ENCODE results near the gene CD40LG. TPM values are rescaled to one million over a fixed set of nuclear protein-coding genes. Genes with fewer than 3 reads are reported as not detected.

CD40LG gene
- total RNA-seq, 6 donors from 2014 or later, result 0.60 to 1.1 (median 0.70) TPM; not detected in 2

GRCh38 chrX:136692271-136692670 lies 44.3 kb downstream of the CD40LG start:
- no peak for ATAC-seq (ENCODE audit: low FRiP score in 2 of 2)
- WGBS, 2 donors, result 78 to 100% methylated on average over 2 to 4 of the region's 4 CpGs
- TF ChIP-seq POLR2A (IDR thresholded peaks at IDR 0.05) (no peak), EP300 (IDR thresholded peaks at IDR 0.05) (no peak), POLR2AphosphoS5 (IDR thresholded peaks at IDR 0.05) (no peak), CTCF (IDR thresholded peaks at IDR 0.05) (no peak)
- no peak overlapping the region for H3K27ac ChIP-seq
- H3K9me3 ChIP-seq, result no peaks in the 10 kb centered on the region
- H3K4me3 ChIP-seq, result no peak overlapping the region
- H3K36me3 ChIP-seq, result peaks cover 0 to 8% (median 0%) of the 10 kb centered on the region in 4 donors
- no peaks in the 10 kb centered on the region for H3K4me1 ChIP-seq
- no peaks in the 10 kb centered on the region for H3K27me3 ChIP-seq
- no peak for DNase-seq

DNA sequence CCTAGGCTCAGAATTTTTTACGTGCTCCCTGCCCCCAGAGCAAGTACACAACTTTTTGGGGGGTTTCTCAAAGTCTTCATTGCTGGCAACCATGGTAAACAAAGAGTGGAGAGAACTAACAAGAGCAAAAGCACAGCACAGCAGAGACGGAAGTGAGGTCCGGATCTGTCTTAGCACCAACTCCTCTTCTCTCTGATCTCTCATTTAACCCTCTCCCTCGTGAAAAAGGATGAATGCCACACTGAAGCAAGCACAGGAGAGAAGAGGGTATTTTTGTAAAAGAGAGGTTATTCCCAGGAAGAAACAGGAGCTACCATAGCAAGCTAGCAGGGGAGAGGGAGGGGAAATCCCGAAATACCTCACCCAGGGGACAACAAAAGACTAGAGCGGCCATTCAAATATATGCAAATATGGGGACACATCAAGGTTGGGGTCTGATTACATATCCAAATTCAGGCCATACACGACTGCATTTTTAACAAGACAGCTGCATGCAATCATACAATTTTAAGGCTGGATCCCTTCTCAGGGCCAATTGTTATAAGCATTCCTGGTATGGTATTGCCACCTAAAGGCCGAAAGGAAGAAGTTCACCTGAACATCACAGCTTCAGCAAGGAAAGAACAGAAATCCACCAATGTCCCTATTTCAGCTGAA lies 46.6 kb downstream of the CD40LG start:
- ATAC-seq (ENCODE audit: low FRiP score in 2 of 2) (peak in 1 of 2 donors; percentile 55), DNase-seq (no peak)
- no peaks in the 10 kb centered on the region for H3K9me3 ChIP-seq
- H3K36me3 ChIP-seq, result no peaks in the 10 kb centered on the region
- TF ChIP-seq CTCF (IDR thresholded peaks at IDR 0.05), result peak; percentile 35 to 65 (median 54)
- no peak for TF ChIP-seq POLR2AphosphoS5 (IDR thresholded peaks at IDR 0.05)
- TF ChIP-seq POLR2A (IDR thresholded peaks at IDR 0.05), result no peak
- no peak for TF ChIP-seq EP300 (IDR thresholded peaks at IDR 0.05)
- no peak overlapping the region for H3K4me3 ChIP-seq
- no peaks in the 10 kb centered on the region for H3K4me1 ChIP-seq
- 39 to 56% methylated on average over 8 of the region's 8 CpGs for WGBS, 2 donors
- H3K27me3 ChIP-seq, result no peaks in the 10 kb centered on the region
- no peak overlapping the region for H3K27ac ChIP-seq

DNA sequence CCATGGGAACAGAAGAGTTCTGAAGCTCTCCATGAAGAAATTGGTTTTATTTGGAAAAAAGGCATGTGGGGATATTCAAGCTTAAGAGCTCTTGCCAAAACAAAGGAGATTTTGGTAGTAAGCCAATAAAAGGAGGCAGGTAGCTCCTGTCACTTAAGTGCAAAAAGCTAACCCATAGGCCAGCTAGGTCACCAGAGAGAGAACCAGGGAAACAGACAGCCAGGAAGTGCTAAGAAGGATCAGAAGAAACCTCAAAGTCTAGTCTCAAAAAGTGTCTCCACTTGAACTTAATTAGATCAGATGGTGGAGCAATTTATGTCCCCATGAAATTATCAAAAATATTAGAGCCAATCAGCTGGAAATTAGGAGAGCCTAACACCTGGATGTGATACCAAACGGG lies 49.2 kb downstream of the CD40LG start:
- ATAC-seq (ENCODE audit: low FRiP score in 2 of 2), result no peak
- WGBS, 2 donors, result 50 to 90% methylated on average over 1 of the region's 1 CpG
- no peak for DNase-seq
- no peak for TF ChIP-seq POLR2A (IDR thresholded peaks at IDR 0.05)
- TF ChIP-seq POLR2AphosphoS5 (IDR thresholded peaks at IDR 0.05), result no peak
- TF ChIP-seq CTCF (IDR thresholded peaks at IDR 0.05), result no peak
- TF ChIP-seq EP300 (IDR thresholded peaks at IDR 0.05), result no peak
- Histone ChIP-seq H3K27me3 (no peaks in the 10 kb centered on the region), H3K4me1 (no peaks in the 10 kb centered on the region), H3K9me3 (no peaks in the 10 kb centered on the region), H3K36me3 (no peaks in the 10 kb centered on the region), H3K4me3 (no peak overlapping the region), H3K27ac (no peak overlapping the region)

DNA sequence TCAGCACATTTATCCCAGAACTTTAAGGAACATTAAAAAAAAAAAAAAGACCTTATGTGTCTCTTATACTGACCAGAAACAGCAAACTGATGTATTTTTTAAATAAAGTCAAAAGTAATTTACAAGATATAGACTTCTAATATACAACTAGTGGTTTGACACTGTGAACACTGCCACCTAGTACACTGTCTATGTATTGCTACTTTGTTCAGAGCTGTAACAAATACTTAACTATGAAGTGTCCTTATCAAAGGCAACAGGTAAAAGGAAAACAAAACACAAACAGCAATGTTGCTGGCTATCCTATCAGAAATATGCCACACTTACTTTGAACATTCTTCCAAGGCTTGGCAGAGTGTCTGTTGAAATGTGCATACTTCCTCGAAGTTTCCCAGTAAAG lies 60.4 kb downstream of the CD40LG start:
- H3K4me3 ChIP-seq, result no peak overlapping the region
- no peak overlapping the region for H3K27ac ChIP-seq
- H3K9me3 ChIP-seq, result no peaks in the 10 kb centered on the region
- TF ChIP-seq POLR2AphosphoS5 (IDR thresholded peaks at IDR 0.05), result no peak
- peak in 4 of 6 experiments; percentile 20 to 38 (median 26) for TF ChIP-seq CTCF (IDR thresholded peaks at IDR 0.05)
- peaks cover 0 to 21% (median 3%) of the 10 kb centered on the region in 4 donors for H3K36me3 ChIP-seq
- no peaks in the 10 kb centered on the region for H3K4me1 ChIP-seq
- ATAC-seq (ENCODE audit: low FRiP score in 2 of 2) (no peak), DNase-seq (no peak)
- WGBS, 2 donors, result 44 to 67% methylated on average over 1 of the region's 1 CpG
- H3K27me3 ChIP-seq, result no peaks in the 10 kb centered on the region

Other genes starting within 250 kb of the CD40LG start
- not detected for gene BRS3, start 160.2 kb upstream of the CD40LG start, total RNA-seq
- gene HTATSF1, start 150.6 kb upstream of the CD40LG start, total RNA-seq, result 10 to 100 TPM; 22.8 to 56.4 (median 27.0) TPM
- 1 to 10 TPM in 4 of 6 donors, not detected in 2; 1.1 to 8.5 (median 1.9) TPM for gene VGLL1, start 115.9 kb upstream of the CD40LG start, total RNA-seq
- gene ARHGEF6, start 132.8 kb downstream of the CD40LG start, total RNA-seq, result 10 to 100 TPM; 21.7 to 30.9 (median 27.0) TPM
- gene RBMX, start 232.6 kb downstream of the CD40LG start, total RNA-seq, result 100 to 1,000 TPM in 5 of 6 donors, 10 to 100 TPM in 1; 97.9 to 206 (median 149) TPM